ENCODE measurements around the gene SBF1. TPM values are rescaled to one million over a fixed set of nuclear protein-coding genes. Genes with fewer than 3 reads are reported as not detected.

The SBF1 gene
- total and polyA plus RNA-seq, 2 donors (not counting 1 experiment from before 2014, with no cell fraction given), result 110 to 254 TPM

GRCh38 chr22:50481440-50482106, 6.7 kb upstream of the SBF1 start, which contains the start of gene ADM2:
Gene ADM2, plus strand, starts transcription at chr22:50481543. Its CDS starts 305 bp downstream, at chr22:50481848.
- Histone ChIP-seq H3K27me3 (replicated peaks in 1 of 4; ENCODE audit: control extremely low read depth in 1 of 4, control insufficient read depth in 3 of 4, insufficient read depth in 4 of 4, low read length in 3 of 4) (peaks cover 0 to 26% (median 7%) of the 10 kb centered on the region in 4 experiments), H2AFZ (ENCODE audit: insufficient read depth, low read depth, low read length, poor library complexity, severe bottlenecking) (peak within 1 kb of the TSS; percentile 72), H3K79me2 (ENCODE audit: control insufficient read depth, insufficient read depth, low read length) (peaks cover 4% of the 10 kb centered on the region), H3K4me2 (replicated peaks; ENCODE audit: low read depth, low read length, poor library complexity, severe bottlenecking) (peak within 1 kb of the TSS; percentile 90), H3K9ac (ENCODE audit: low read length) (peak within 1 kb of the TSS; percentile 61), H3K9me3 (ENCODE audit: control extremely low read depth in 1 of 3, control insufficient read depth in 2 of 3, insufficient read depth in 1 of 3, low read length in 2 of 3) (peaks cover 0 to 3% (median 0%) of the 10 kb centered on the region in 3 donors), H3K4me3 (ENCODE audit: control extremely low read depth in 1 of 5, extremely low read depth in 1 of 5, insufficient read depth in 1 of 5, low read depth in 2 of 5, low read length in 4 of 5) (peak within 1 kb of the TSS in 4 of 5 experiments; percentile 24 to 62 (median 51)), H3K27ac (ENCODE audit: low read length in 2 of 2) (no peak within 1 kb of the TSS), H3K36me3 (replicated peaks in 1 of 2; ENCODE audit: control extremely low read depth in 1 of 2, control insufficient read depth in 1 of 2, extremely low read depth in 1 of 2, insufficient read depth in 2 of 2, low read length in 1 of 2) (no peaks in the 10 kb centered on the region), H4K20me1 (ENCODE audit: control insufficient read depth, insufficient read depth, low read length, poor library complexity, severe bottlenecking) (peaks cover 5% of the 10 kb centered on the region), H3K4me1 (ENCODE audit: control insufficient read depth in 2 of 2, insufficient read depth in 2 of 2, low read length in 2 of 2) (peaks cover 16 to 31% of the 10 kb centered on the region in 2 donors)
- Mint-ChIP-seq H3K27ac (peak within 1 kb of the TSS; percentile 20), H3K27me3 (peaks cover 4% of the 10 kb centered on the region), H3K9me3 (ENCODE audit: insufficient read depth) (no peaks in the 10 kb centered on the region), H3K4me3 (peak within 1 kb of the TSS; percentile 81), H3K4me1 (peaks cover 25% of the 10 kb centered on the region)
- WGBS (ENCODE audit: insufficient coverage), result 2% methylated on average over 67 of the region's 70 CpGs
- peak; percentile 66 for DNase-seq
- intact Hi-C loops (cut with micrococcal nuclease), result loop anchor here (1.0 kb wide), 1 partner anchor 11 kb away; no protein-coding TSS in a partner anchor
- ChIA-PET POLR2A (interaction anchor here (0.8 kb wide), 1 partner anchor 12 kb away, joined by 3 read pairs; no protein-coding TSS in a partner anchor), CTCF (interaction anchor here (1.7 kb wide), 1 partner anchor 44 kb away, joined by 4 read pairs; the partner anchor contains the start of gene SCO2)
- TF ChIP-seq EZH2 (IDR thresholded peaks at IDR 0.05; ENCODE audit: borderline replicate concordance, insufficient read depth, low read depth, low read length, poor library complexity, severe bottlenecking) (no peak), CTCF (IDR thresholded peaks at IDR 0.05) (no peak)
- peak; percentile 82 for ATAC-seq (ENCODE audit: low read depth)

- CTCF ChIA-PET, result interaction anchor here (1.7 kb wide), 1 partner anchor 44 kb away, joined by 4 read pairs; the partner anchor contains the start of gene SCO2
Observed at GRCh38 chr22:50481045-50481439, 6.2 kb upstream of the SBF1 start.

More at GRCh38 chr22:50481045-50481439, 6.2 kb upstream of the SBF1 start:
- Mint-ChIP-seq H3K27ac (no peak overlapping the region), H3K4me1 (peaks cover 23% of the 10 kb centered on the region), H3K27me3 (peaks cover 4% of the 10 kb centered on the region), H3K4me3 (peak overlapping the region; percentile 75), H3K9me3 (ENCODE audit: insufficient read depth) (no peaks in the 10 kb centered on the region)
- peaks cover 16 to 31% of the 10 kb centered on the region in 2 donors for H3K4me1 ChIP-seq (ENCODE audit: control insufficient read depth in 2 of 2, insufficient read depth in 2 of 2, low read length in 2 of 2)
- POLR2A ChIA-PET, result interaction anchor here (0.8 to 1.1 kb wide), 2 partner anchors 11 to 31 kb away, joined by 3 read pairs; no protein-coding TSS in a partner anchor
- peaks cover 0 to 3% (median 0%) of the 10 kb centered on the region in 3 donors for H3K9me3 ChIP-seq (ENCODE audit: control extremely low read depth in 1 of 3, control insufficient read depth in 2 of 3, insufficient read depth in 1 of 3, low read length in 2 of 3)
- H3K27me3 ChIP-seq (replicated peaks in 1 of 4; ENCODE audit: control extremely low read depth in 1 of 4, control insufficient read depth in 3 of 4, insufficient read depth in 4 of 4, low read length in 3 of 4), result peaks cover 0 to 26% (median 7%) of the 10 kb centered on the region in 4 experiments
- H2AFZ ChIP-seq (ENCODE audit: insufficient read depth, low read depth, low read length, poor library complexity, severe bottlenecking), result peak overlapping the region; percentile 72
- no peak overlapping the region for H3K27ac ChIP-seq (ENCODE audit: low read length in 2 of 2)
- peak overlapping the region in 4 of 5 experiments; percentile 21 to 62 (median 51) for H3K4me3 ChIP-seq (ENCODE audit: control extremely low read depth in 1 of 5, extremely low read depth in 1 of 5, insufficient read depth in 1 of 5, low read depth in 2 of 5, low read length in 4 of 5)
- H3K4me2 ChIP-seq (replicated peaks; ENCODE audit: low read depth, low read length, poor library complexity, severe bottlenecking), result peak overlapping the region; percentile 90
- peaks cover 4% of the 10 kb centered on the region for H3K79me2 ChIP-seq (ENCODE audit: control insufficient read depth, insufficient read depth, low read length)
- ATAC-seq (ENCODE audit: low read depth) (no peak), DNase-seq (no peak)
- intact Hi-C loops (cut with micrococcal nuclease), result loop anchor here (1.0 kb wide), 1 partner anchor 11 kb away; no protein-coding TSS in a partner anchor
- H3K9ac ChIP-seq (ENCODE audit: low read length), result peak overlapping the region; percentile 61
- WGBS (ENCODE audit: insufficient coverage), result 8% methylated on average over 45 of the region's 45 CpGs
- peaks cover 5% of the 10 kb centered on the region for H4K20me1 ChIP-seq (ENCODE audit: control insufficient read depth, insufficient read depth, low read length, poor library complexity, severe bottlenecking)
- no peaks in the 10 kb centered on the region for H3K36me3 ChIP-seq (replicated peaks in 1 of 2; ENCODE audit: control extremely low read depth in 1 of 2, control insufficient read depth in 1 of 2, extremely low read depth in 1 of 2, insufficient read depth in 2 of 2, low read length in 1 of 2)
- TF ChIP-seq CTCF (IDR thresholded peaks at IDR 0.05), result no peak
- no peak for TF ChIP-seq EZH2 (IDR thresholded peaks at IDR 0.05; ENCODE audit: borderline replicate concordance, insufficient read depth, low read depth, low read length, poor library complexity, severe bottlenecking)

Data from B cell (primary cell).